ENCODE measurements around the gene NLRP1. TPM values are rescaled to one million over a fixed set of nuclear protein-coding genes. Genes with fewer than 3 reads are reported as not detected.
A peak's percentile ranks its signal among the peaks of the same experiment; 100 is the strongest.

Gene NLRP1
- total RNA-seq, 1 experiment from 2014 or later: 33.5 TPM

DNA sequence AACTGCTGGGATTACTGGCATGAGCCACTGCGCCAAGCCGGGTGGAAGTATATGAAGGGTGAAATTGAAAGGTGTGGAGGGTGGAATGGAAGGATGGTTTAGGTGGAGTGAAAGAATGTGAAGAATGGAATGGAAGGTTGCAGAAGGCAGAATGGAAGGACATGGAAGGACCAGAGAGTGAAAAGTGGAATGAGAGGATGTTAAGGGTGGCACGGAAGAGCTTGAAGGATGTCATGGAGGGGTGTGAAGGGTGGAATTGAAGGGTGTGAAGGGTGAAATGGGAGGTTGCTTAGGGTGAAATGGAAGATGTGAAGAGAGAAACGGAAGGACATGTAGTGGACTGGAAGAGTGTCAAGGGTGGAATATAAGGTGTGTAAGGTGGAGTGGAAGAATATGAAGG, 81.8 kb downstream of the NLRP1 start:
- H3K27ac Mint-ChIP-seq (ENCODE audit: low read depth, unreplicated experiment): no peak overlapping the region
- H3K4me3 Mint-ChIP-seq (ENCODE audit: unreplicated experiment): no peak overlapping the region
- no peaks in the 10 kb centered on the region for H3K36me3 Mint-ChIP-seq (ENCODE audit: insufficient read depth, unreplicated experiment)
- no peak for DNase-seq (ENCODE audit: unreplicated experiment)
- peaks cover 5% of the 10 kb centered on the region for H3K4me1 Mint-ChIP-seq (ENCODE audit: insufficient read depth, unreplicated experiment)
- intact Hi-C loops (cut with micrococcal nuclease): no loop called here
- ChIA-PET POLR2A (no interaction called here), CTCF (interaction anchor here (0.6 kb wide), 3 partner anchors 11 to 87 kb away, joined by 3 read pairs; no protein-coding TSS in a partner anchor)
- no peaks in the 10 kb centered on the region for H3K9me3 Mint-ChIP-seq (ENCODE audit: unreplicated experiment)
- TF ChIP-seq, protein P1, sequence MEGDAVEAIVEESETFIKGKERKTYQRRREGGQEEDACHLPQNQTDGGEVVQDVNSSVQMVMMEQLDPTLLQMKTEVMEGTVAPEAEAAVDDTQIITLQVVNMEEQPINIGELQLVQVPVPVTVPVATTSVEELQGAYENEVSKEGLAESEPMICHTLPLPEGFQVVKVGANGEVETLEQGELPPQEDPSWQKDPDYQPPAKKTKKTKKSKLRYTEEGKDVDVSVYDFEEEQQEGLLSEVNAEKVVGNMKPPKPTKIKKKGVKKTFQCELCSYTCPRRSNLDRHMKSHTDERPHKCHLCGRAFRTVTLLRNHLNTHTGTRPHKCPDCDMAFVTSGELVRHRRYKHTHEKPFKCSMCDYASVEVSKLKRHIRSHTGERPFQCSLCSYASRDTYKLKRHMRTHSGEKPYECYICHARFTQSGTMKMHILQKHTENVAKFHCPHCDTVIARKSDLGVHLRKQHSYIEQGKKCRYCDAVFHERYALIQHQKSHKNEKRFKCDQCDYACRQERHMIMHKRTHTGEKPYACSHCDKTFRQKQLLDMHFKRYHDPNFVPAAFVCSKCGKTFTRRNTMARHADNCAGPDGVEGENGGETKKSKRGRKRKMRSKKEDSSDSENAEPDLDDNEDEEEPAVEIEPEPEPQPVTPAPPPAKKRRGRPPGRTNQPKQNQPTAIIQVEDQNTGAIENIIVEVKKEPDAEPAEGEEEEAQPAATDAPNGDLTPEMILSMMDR (IDR thresholded peaks at IDR 0.05; ENCODE audit: unreplicated experiment): no peak
- H3K27me3 Mint-ChIP-seq (ENCODE audit: insufficient read depth, unreplicated experiment): peaks cover 11% of the 10 kb centered on the region
- no TSS peak for BruUV-seq (replicated peaks)

DNA sequence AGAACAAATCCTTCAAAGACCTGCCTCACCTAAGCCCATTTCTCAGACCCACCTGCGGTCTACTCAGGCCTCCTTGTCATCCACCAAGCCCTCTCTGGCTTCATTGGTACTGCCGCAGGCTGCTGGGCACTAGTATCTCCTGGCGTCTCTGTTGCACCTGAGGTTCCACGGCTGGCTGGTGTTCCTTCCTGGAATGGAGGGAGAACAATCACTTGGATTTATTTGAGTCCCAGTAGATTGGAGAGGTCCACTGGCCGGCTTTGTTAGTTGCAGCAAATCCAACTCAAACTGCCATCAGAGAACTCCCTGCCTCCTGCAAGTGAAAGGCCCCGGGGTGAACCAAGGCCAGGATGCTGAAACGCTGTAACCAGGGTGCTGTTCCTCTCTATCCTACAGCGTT, 82.6 kb downstream of the NLRP1 start:
- BruUV-seq (replicated peaks): no TSS peak
- H3K27ac Mint-ChIP-seq (ENCODE audit: low read depth, unreplicated experiment): no peak overlapping the region
- TF ChIP-seq, protein P1 (IDR thresholded peaks at IDR 0.05; ENCODE audit: unreplicated experiment): no peak
- ChIA-PET POLR2A (interaction anchor here (1.1 kb wide), 1 partner anchor 18 kb away, joined by 3 read pairs; no protein-coding TSS in a partner anchor), CTCF (interaction anchor here (0.6 kb wide), 1 partner anchor 1905 kb away, joined by 3 read pairs; no protein-coding TSS in a partner anchor)
- DNase-seq (ENCODE audit: unreplicated experiment): no peak
- H3K4me1 Mint-ChIP-seq (ENCODE audit: insufficient read depth, unreplicated experiment): peaks cover 5% of the 10 kb centered on the region
- intact Hi-C loops (cut with micrococcal nuclease): no loop called here
- peaks cover 11% of the 10 kb centered on the region for H3K27me3 Mint-ChIP-seq (ENCODE audit: insufficient read depth, unreplicated experiment)
- no peak overlapping the region for H3K4me3 Mint-ChIP-seq (ENCODE audit: unreplicated experiment)
- no peaks in the 10 kb centered on the region for H3K9me3 Mint-ChIP-seq (ENCODE audit: unreplicated experiment)
- H3K36me3 Mint-ChIP-seq (ENCODE audit: insufficient read depth, unreplicated experiment): no peaks in the 10 kb centered on the region

DNA sequence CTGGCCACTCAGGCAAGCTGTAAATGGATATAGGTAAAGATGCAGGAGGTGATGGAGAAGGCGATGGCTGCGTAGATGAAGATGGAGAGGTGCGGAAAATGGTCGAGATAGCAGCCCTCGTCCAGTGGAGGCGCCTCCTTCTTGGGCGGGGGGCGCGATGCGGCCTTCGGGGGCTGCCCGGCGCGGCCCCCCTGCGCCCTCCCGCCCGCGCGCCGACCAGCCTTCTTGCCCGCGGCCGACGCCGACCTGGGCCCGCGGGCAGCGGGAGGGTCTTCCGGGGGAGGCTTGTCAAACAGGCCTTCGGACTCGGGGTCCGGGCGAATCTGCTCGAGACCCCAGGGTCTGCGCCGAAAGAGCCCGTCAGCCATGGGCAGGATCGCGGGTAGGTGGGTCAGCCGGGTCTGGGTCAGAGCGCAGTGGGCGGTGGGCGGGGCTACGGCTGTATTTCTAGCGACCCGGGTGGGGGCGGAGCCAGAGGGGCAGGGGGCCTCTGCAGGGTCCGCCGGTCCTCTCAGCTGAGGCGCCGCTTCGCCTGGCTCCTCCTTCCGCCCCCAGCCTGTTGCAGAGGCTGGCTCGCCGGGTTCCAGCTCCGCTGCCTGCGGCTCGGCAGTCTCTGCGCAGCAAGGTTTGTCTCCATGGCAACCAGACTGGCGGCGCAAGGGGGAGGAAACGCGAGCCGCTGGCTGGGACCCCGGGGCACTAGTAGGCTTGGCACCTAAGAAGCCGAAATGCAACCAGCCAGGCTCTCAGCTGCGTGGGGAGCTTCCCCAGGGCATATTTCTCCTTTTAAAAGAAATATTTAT, 83.5 kb downstream of the NLRP1 start:
- H3K27ac Mint-ChIP-seq (ENCODE audit: low read depth, unreplicated experiment): no peak overlapping the region
- no peaks in the 10 kb centered on the region for H3K36me3 Mint-ChIP-seq (ENCODE audit: insufficient read depth, unreplicated experiment)

DNA sequence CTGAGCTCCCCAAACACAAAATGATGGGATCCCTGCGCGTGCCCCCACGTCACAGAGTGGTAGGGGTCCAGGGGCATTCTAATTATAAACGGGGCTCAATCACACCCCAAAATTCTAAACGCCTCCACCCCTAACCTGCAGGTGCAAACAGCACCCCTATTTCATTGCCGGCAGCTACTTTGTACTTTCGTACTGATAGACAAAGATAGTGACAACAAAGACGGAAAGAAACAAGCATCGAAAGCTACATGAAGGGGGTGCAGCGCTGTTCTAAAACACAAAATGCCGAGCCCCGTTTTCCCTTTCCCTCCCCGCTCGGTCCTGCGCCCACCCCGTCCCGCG, 84.1 kb downstream of the NLRP1 start:
- POLR2A ChIA-PET: interaction anchor here (1.5 to 2.0 kb wide), 2 partner anchors 12 to 14 kb away, joined by 4 read pairs; partner anchors contain the start of genes DERL2 and MIS12
- no TSS peak for BruUV-seq (replicated peaks)

More for the DNA sequence above, 83.5 kb downstream of the NLRP1 start:
- Mint-ChIP-seq H3K4me3 (ENCODE audit: unreplicated experiment) (peak overlapping the region; percentile 67), H3K4me1 (ENCODE audit: insufficient read depth, unreplicated experiment) (peaks cover 5% of the 10 kb centered on the region), H3K9me3 (ENCODE audit: unreplicated experiment) (no peaks in the 10 kb centered on the region), H3K27me3 (ENCODE audit: insufficient read depth, unreplicated experiment) (peaks cover 11% of the 10 kb centered on the region)
- CTCF ChIA-PET: interaction anchor here (0.6 to 1.2 kb wide), 3 partner anchors 87 to 1906 kb away, joined by 3 read pairs; no protein-coding TSS in a partner anchor
- no TSS peak for BruUV-seq (replicated peaks)
- intact Hi-C loops (cut with micrococcal nuclease): no loop called here
- POLR2A ChIA-PET: interaction anchor here (1.1 to 2.0 kb wide), 3 partner anchors 13 to 19 kb away, joined by 3 to 4 read pairs (median 4); partner anchors contain the start of genes DERL2 and MIS12
- TF ChIP-seq, protein P1 (IDR thresholded peaks at IDR 0.05; ENCODE audit: unreplicated experiment): no peak
- peak; percentile 17 for DNase-seq (ENCODE audit: unreplicated experiment)

More for the DNA sequence above, 84.1 kb downstream of the NLRP1 start:
- TF ChIP-seq, protein P1 (IDR thresholded peaks at IDR 0.05; ENCODE audit: unreplicated experiment): no peak
- H3K36me3 Mint-ChIP-seq (ENCODE audit: insufficient read depth, unreplicated experiment): no peaks in the 10 kb centered on the region
- peak overlapping the region; percentile 67 for H3K4me3 Mint-ChIP-seq (ENCODE audit: unreplicated experiment)
- H3K27ac Mint-ChIP-seq (ENCODE audit: low read depth, unreplicated experiment): no peak overlapping the region
- no peaks in the 10 kb centered on the region for H3K9me3 Mint-ChIP-seq (ENCODE audit: unreplicated experiment)
- DNase-seq (ENCODE audit: unreplicated experiment): no peak
- CTCF ChIA-PET: interaction anchor here (0.8 to 1.2 kb wide), 2 partner anchors 87 to 95 kb away, joined by 3 read pairs; no protein-coding TSS in a partner anchor
- H3K4me1 Mint-ChIP-seq (ENCODE audit: insufficient read depth, unreplicated experiment): peaks cover 5% of the 10 kb centered on the region
- H3K27me3 Mint-ChIP-seq (ENCODE audit: insufficient read depth, unreplicated experiment): peaks cover 11% of the 10 kb centered on the region
- intact Hi-C loops (cut with micrococcal nuclease): no loop called here

Data from MCF 10A (cell line).